A673 (cell line): ENCODE data around the gene TNP2.

ENCODE experiments used
- CTCF ChIP-seq: fragments of 300-800, 200-600 bp; sonication (generic); conservative IDR thresholded peaks from 2 replicates; pipeline ENCODE4 v1.5.1; 2017; ENCODE audit warnings: low read depth, mild to moderate bottlenecking, antibody characterized with exemption, low read length, moderate library complexity, mixed read lengths
- EZH2 ChIP-seq: fragments of 200-600 bp; sonication (generic); IDR thresholded peaks from 2 replicates; pipeline ENCODE4 v1.6.1; 2017; ENCODE audit warnings: borderline replicate concordance, low read depth, mild to moderate bottlenecking, mixed read lengths, antibody characterized with exemption, low read length; ENCODE audit not compliant: poor library complexity, severe bottlenecking

GRCh38 chr16:11254913-11255736 lies 14.0 kb downstream of the TNP2 start:
- no peak for TF ChIP-seq CTCF
- TF ChIP-seq EZH2 = no peak
